ENCODE measurements around the gene TMEM176A.

DNA sequence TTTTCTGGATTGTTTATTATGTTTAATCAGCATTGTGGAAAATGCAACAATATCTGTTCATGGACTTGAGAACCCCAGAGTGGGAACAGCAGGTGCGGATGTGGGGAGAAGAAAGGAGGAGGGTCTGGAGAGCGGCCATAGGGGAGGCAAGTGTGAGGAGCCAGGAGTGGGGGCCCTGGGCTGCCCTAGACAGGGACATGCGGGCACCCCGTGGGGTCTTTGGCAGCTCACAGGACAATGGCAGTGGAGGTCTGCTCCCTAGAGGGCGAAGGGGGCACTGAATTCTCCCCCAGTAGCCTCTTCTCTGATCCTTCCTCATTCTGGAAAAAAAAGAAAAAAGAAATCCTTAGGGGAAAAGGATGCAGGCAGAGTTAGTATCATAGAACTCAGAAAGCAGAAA lies 9.3 kb upstream of the TMEM176A start:
- TF ChIP-seq, protein P1, sequence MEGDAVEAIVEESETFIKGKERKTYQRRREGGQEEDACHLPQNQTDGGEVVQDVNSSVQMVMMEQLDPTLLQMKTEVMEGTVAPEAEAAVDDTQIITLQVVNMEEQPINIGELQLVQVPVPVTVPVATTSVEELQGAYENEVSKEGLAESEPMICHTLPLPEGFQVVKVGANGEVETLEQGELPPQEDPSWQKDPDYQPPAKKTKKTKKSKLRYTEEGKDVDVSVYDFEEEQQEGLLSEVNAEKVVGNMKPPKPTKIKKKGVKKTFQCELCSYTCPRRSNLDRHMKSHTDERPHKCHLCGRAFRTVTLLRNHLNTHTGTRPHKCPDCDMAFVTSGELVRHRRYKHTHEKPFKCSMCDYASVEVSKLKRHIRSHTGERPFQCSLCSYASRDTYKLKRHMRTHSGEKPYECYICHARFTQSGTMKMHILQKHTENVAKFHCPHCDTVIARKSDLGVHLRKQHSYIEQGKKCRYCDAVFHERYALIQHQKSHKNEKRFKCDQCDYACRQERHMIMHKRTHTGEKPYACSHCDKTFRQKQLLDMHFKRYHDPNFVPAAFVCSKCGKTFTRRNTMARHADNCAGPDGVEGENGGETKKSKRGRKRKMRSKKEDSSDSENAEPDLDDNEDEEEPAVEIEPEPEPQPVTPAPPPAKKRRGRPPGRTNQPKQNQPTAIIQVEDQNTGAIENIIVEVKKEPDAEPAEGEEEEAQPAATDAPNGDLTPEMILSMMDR (conservative IDR thresholded peaks at IDR 0.05): no peak
- TF ChIP-seq ZFX (IDR thresholded peaks at IDR 0.05): no peak

Data from C4-2B (cell line).